H1 (cell line): ENCODE measurements around the gene C2orf72. TPM values are rescaled to one million over a fixed set of nuclear protein-coding genes. Genes with fewer than 3 reads are reported as not detected.

Source experiments
- polyA plus RNA-seq, 7 experiments: library from polyadenylated mRNA; depleted of rRNA in 3 of 7; stranded (reverse) in 5 of 7; unstranded in 2 of 7; fragments of >200 nt in 5 of 7; fragments of 200-250 nt in 2 of 7; gene quantifications; 1 replicate in 5 of 7; 2 replicates in 1 of 7; 4 replicates in 1 of 7; pipeline versions ENCODE4 v1.2.1 to v1.2.3, GENCODE V29; 2011 to 2013; ENCODE audit warnings: missing spikeins in 2 of 7, mixed read lengths in 2 of 7
- total RNA-seq: library from RNA; stranded (reverse); fragmentation: NEBNext Ultra II Directional; extraction: Animal tissue kit (Norgen Biotek cat#: 25700); gene quantifications from 2 replicates; pipeline ENCODE4 v1.2.1, GENCODE V29; 2021
- TF ChIP-seq, protein P1 (sequence below): fragments of 300-600 bp; sonication (generic); IDR thresholded peaks from 2 replicates; pipeline ENCODE4 v1.7.1; 2012; ENCODE audit warnings: low read length, moderate library complexity, mild to moderate bottlenecking, inconsistent platforms; ENCODE audit not compliant: insufficient replicate concordance

Gene C2orf72
- total and polyA plus RNA-seq, 2 of the 8 experiments (the other 6 are each of a cell fraction or from before 2014, with no cell fraction given) = 1.1 to 1.7 TPM

DNA sequence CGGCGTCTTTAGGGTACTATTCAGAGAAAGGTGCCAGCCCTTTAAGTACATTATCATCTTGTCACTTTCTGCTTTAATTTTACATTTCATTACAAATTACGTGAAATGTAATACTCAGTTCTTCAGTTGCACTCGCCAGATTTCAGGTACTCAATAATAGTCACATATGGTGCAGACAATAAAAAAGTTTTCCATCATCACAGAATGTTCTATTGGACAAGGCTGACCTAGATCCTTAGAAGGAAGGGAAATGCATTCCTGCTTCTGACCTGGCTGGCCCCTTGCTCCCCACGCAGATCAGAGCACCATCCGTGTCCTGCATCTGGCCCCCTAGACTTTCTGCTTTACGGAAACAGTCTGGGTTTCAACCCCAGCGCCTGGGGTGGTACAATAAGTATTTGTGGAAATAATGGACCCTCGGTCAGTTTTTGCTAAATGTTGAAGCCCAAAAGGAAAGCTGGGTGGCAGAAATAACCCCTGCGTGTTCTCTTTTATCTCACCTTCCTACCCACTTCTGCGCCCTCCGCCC lies 681 bp upstream of the C2orf72 start (continued):
- TF ChIP-seq, protein P1, sequence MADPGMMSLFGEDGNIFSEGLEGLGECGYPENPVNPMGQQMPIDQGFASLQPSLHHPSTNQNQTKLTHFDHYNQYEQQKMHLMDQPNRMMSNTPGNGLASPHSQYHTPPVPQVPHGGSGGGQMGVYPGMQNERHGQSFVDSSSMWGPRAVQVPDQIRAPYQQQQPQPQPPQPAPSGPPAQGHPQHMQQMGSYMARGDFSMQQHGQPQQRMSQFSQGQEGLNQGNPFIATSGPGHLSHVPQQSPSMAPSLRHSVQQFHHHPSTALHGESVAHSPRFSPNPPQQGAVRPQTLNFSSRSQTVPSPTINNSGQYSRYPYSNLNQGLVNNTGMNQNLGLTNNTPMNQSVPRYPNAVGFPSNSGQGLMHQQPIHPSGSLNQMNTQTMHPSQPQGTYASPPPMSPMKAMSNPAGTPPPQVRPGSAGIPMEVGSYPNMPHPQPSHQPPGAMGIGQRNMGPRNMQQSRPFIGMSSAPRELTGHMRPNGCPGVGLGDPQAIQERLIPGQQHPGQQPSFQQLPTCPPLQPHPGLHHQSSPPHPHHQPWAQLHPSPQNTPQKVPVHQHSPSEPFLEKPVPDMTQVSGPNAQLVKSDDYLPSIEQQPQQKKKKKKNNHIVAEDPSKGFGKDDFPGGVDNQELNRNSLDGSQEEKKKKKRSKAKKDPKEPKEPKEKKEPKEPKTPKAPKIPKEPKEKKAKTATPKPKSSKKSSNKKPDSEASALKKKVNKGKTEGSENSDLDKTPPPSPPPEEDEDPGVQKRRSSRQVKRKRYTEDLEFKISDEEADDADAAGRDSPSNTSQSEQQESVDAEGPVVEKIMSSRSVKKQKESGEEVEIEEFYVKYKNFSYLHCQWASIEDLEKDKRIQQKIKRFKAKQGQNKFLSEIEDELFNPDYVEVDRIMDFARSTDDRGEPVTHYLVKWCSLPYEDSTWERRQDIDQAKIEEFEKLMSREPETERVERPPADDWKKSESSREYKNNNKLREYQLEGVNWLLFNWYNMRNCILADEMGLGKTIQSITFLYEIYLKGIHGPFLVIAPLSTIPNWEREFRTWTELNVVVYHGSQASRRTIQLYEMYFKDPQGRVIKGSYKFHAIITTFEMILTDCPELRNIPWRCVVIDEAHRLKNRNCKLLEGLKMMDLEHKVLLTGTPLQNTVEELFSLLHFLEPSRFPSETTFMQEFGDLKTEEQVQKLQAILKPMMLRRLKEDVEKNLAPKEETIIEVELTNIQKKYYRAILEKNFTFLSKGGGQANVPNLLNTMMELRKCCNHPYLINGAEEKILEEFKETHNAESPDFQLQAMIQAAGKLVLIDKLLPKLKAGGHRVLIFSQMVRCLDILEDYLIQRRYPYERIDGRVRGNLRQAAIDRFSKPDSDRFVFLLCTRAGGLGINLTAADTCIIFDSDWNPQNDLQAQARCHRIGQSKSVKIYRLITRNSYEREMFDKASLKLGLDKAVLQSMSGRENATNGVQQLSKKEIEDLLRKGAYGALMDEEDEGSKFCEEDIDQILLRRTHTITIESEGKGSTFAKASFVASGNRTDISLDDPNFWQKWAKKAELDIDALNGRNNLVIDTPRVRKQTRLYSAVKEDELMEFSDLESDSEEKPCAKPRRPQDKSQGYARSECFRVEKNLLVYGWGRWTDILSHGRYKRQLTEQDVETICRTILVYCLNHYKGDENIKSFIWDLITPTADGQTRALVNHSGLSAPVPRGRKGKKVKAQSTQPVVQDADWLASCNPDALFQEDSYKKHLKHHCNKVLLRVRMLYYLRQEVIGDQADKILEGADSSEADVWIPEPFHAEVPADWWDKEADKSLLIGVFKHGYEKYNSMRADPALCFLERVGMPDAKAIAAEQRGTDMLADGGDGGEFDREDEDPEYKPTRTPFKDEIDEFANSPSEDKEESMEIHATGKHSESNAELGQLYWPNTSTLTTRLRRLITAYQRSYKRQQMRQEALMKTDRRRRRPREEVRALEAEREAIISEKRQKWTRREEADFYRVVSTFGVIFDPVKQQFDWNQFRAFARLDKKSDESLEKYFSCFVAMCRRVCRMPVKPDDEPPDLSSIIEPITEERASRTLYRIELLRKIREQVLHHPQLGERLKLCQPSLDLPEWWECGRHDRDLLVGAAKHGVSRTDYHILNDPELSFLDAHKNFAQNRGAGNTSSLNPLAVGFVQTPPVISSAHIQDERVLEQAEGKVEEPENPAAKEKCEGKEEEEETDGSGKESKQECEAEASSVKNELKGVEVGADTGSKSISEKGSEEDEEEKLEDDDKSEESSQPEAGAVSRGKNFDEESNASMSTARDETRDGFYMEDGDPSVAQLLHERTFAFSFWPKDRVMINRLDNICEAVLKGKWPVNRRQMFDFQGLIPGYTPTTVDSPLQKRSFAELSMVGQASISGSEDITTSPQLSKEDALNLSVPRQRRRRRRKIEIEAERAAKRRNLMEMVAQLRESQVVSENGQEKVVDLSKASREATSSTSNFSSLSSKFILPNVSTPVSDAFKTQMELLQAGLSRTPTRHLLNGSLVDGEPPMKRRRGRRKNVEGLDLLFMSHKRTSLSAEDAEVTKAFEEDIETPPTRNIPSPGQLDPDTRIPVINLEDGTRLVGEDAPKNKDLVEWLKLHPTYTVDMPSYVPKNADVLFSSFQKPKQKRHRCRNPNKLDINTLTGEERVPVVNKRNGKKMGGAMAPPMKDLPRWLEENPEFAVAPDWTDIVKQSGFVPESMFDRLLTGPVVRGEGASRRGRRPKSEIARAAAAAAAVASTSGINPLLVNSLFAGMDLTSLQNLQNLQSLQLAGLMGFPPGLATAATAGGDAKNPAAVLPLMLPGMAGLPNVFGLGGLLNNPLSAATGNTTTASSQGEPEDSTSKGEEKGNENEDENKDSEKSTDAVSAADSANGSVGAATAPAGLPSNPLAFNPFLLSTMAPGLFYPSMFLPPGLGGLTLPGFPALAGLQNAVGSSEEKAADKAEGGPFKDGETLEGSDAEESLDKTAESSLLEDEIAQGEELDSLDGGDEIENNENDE = no peak
